CD4-positive, alpha-beta T cell treated with Interferon alpha-2 for 1 hour (primary cell): ENCODE results near the gene CCDC30.
"Not testable (repeated sequence)": the region's sequence is repeated elsewhere in the genome, so short reads cannot be mapped to it uniquely, and the experiment has no call there.

Experiments
- DNase-seq, 2 donors: peaks; one replicate each; pipeline ENCODE4 v3.0.0-alpha.2; 2020 to 2022

Gene CCDC30

DNA sequence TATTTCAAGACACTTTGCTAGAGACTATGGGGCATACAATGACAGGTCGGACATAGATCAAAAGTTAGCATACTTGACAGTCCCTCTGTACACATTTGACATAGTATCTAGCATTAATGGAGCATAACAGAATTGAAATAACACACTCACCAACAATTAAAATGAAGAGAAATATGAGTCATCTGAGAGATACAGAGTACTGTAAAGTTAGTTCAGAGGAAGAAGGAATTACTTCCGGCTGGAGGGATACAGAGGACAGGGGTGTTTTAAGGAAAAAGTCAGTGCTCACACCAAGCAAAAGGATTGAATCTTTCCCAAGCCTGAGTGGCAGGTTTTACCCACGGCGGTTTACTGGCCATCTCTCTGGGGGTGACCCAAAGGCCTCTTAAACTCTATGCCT, 9.7 kb upstream of the CCDC30 start:
- no peak for DNase-seq

DNA sequence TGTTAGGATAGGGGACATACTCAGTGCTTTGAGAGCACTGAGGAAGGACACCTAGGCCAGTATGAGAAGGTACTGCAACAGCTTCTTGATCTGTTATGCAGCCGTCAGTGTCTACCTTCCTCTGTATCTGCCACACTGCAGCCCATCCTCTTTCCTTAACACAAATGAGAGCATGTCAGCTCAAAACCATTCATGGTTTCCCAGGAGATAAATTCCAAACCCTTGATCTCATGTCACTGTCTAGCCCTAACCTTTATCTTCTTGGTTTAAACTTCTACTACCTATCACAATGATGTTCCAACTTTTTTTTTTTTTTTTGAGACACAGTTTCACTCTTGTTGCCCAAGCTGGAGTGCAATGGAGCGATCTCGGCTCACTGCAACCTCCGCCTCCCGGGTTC, 8.7 kb upstream of the CCDC30 start:
- no peak for DNase-seq

DNA sequence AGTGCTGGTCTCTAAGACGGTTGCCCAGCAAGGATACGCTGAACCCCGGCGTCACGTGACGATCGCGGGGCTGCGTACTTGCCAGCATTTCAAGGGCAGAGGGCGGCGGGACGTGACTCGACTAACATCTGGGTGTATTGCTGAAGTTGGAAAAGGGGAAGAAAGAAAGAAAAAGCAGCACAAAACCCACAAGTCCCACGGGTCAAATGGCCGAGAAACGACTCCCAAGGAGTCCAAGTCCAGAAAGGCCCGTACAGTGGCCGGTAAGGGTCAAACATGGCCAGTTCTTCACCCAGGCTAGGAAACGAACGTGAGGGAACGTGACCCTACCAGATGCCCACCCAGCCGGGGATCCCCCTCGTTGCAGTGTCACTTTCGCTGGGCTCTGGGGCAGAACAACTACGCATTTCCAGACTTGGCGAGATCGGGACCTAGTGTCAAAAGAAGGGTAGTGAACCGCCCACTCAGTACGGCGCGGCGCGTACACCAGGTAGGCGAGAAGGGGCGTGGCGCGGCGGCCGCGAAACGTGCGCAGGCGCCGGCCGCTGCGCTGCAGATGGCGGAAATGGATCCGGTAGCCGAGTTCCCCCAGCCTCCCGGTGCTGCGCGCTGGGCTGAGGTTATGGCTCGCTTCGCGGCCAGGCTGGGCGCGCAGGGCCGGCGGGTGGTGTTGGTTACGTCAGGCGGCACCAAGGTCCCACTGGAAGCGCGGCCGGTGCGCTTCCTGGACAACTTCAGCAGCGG, 6.9 kb upstream of the CCDC30 start, which contains the start of the genes PPCS and ZMYND12:
Gene PPCS (plus strand): TSS at position 534 of the 744 bp plus-strand sequence. CDS start 23 bp downstream, at position 557.
Gene ZMYND12 (minus strand): TSS at position 13 of the 744 bp plus-strand sequence. CDS start 25 bp downstream, outside the sequence.
- peak; percentile 88 to 92 for DNase-seq

DNA sequence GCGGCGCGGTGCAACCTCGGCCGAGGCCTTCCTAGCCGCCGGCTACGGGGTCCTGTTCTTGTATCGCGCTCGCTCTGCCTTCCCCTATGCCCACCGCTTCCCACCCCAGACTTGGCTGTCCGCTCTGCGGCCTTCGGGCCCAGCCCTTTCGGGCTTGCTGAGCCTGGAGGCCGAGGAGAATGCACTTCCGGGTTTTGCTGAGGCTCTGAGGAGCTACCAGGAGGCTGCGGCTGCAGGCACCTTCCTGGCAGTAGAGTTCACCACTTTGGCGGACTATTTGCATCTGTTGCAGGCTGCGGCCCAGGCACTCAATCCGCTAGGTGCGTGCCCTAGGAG, 6.4 kb upstream of the CCDC30 start:
- DNase-seq = peak; percentile 59 to 69

DNA sequence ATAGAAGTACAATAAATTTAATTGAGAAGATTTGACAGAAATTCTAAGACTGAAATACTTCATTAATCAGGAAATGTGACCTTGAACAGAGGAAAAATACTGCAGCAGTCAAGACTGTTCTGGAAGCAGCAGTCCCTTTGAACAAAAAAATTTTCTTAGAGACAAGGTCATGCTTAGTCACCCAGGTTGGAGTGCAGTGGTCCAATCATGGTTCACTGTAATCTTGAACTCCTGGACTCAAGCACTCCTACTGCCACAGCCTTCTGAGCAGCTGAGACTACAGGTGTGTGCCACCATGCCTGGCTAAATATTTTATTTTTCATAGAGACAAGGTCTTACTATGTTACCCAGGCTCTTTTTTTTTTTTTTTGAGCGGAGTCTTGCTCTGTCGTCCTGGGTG, 1.9 kb upstream of the CCDC30 start:
- DNase-seq = no peak

DNA sequence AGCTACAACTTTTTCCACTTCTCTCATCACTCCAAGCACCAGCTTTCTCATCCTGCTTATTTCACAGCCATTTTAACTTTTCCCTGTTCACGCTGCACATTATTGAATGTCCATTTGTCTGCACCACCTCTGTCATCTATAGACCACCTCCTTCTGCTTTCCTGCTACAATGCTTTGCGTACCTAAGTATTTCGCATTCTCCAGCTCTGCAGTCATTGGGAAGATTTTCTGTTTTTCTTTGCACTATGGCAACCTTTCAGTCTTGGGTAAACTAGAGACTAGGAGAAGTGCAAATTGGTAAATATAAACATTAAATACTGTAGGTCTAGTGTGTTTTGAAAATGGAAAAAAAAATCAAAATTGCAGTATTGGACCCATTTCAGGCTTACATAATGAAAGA, 835 bp downstream of the CCDC30 start:
- DNase-seq = no peak

DNA sequence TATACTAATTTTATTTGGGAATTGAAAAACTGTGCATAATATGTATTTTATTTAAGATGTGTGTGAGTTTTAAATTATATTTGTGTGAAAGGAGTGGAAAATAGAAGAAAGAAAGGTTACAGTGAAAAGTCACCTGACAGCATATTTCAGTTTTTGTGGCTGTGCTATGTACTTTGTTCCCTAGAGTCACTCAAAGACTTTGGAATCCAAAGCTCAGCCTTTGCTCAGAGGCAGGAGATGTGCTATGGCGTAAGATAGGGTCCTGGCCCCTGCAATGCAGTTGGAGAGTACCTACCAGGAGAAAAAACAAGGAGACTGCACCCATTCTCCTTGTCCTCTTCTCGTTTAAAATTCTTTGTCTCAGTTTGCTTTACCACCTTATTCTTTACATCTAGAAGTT, 2.9 kb downstream of the CCDC30 start:
- DNase-seq = no peak

DNA sequence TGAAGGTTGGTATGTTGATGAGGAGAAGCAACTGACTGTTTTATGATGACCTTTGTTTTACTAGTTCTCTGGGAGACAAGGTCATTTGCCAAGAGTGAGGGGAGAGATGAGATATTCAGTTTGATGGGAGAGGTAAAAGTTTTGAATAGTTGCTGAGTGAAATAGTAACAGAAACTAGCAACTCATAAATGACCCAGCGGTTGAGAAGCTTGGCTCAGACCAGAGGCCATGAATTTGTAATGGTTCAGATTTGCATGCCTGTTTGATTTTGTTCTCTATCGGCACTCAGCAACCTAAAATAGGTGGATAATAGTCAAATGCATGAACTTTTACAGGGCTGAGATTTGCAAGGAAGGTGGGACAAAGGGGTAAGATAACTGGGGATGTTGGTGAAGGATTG, 6.6 kb downstream of the CCDC30 start:
- no peak for DNase-seq

DNA sequence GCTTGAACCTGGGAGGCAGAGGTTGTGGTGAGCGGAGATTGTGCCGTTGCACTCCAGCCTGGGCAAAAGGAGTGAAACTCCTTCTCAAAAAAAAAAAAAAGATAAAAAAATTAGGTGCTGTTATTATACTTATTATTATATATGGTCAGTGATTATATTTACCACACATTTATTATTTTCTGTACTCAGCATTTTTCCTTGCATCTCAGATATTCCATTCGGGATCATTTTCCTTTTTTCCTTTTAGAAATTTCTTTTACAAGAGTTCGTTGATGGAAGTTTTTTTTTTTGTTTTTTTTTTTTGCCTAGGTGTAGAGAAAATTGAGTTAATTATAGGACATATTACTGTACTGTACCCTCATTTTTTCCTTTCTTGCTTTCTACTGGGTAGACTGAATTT, 13.5 kb downstream of the CCDC30 start:
- no peak for DNase-seq

DNA sequence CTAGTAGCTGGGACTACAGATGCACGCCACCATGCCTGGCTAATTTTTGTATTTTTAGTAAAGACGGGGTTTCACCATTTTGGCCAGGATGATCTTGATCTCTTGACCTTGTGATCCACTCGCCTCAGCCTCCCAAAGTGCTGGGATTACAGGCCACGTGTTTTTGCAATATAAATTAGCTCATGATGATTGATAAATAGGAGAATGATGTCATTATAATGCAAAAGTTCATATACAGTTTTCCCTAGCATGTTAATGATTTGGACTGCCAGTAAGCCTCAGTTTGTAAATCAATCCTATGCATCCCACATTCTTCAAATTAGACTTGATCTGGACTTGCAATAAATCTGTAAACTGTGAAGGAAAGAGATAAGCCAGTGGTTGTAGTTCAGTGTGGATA, 14.3 kb downstream of the CCDC30 start:
- DNase-seq = not testable (repeated sequence)

DNA sequence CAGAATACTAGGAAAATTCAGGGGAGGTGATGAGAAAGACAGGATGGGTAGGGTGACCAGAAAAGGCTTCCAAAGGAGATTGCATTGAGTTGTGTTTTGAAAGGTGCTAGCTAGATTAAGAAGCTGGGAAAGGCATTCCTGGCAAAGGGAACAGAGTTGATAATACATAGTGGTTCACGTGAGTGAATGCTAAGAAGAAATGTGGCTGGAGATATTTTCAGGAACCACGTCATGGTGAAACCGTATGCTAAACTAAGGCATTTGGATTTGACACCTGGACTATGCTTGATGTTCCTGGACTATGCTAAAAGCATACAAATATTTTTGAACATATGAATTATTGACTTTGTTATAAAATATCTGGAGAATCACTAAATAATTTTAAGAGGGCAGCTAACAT, 14.7 kb downstream of the CCDC30 start:
- no peak for DNase-seq

DNA sequence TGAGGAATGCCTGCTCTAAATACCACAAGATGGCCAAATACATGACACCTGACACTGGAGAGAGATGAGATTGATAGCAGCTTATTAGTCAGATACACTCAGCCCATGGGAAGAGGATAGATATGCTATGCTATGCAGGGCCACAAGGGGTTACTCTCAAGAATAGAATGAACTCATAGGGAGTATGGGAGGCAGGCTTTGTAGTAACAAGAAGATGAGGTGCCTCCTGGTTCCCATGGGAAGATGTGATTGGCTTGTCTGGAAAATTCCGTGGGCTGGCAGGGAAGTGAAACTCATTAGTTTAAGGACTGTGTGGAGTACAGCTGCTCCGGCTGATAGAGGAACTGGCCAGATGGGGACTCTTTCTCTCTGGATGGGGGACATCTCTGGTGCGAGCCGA, 16.5 kb downstream of the CCDC30 start:
- DNase-seq = no peak

DNA sequence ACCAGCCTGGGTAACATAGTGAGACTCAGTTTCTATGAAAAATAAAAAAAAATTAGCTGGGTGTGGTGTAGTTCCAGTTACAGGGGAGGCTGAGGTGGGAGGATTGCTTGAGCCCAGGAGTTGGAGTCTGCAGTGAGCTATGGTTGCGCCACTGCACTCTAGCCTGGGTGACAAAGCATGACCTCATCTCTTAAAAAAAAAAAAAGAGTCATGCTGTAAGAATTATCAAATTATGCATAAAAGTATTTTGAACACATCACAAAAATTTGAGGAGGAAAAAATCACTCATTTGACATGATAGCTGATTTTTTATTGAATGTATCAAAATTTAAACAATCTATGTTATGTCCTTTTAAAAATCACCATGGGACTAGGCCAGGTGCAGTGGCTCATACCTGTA, 17.8 kb downstream of the CCDC30 start:
- DNase-seq = no peak

DNA sequence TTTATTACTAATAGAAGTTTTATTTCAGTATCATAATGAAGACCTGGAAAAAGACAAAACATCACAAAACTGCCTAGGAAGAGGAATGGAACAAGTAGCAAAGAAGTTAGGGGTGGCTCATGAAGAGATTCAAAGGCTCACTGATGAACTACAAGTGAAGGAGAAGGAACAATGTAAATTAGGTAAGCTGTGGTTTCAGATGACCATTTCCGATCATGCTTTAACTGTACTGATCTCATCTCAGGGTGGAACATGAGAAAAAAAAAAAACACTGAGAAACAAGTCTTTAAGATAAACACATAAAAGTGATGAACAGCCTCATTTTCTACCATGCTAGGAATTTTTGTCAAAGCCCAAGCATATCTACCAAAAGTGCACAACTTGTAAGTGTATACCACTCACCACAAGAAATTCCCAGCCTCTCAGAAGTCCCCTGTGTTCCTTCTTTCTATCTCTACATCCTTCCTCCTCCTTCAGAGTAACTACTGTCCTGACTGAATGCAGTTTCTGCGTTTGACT, 19.6 kb downstream of the CCDC30 start:
- DNase-seq = no peak

DNA sequence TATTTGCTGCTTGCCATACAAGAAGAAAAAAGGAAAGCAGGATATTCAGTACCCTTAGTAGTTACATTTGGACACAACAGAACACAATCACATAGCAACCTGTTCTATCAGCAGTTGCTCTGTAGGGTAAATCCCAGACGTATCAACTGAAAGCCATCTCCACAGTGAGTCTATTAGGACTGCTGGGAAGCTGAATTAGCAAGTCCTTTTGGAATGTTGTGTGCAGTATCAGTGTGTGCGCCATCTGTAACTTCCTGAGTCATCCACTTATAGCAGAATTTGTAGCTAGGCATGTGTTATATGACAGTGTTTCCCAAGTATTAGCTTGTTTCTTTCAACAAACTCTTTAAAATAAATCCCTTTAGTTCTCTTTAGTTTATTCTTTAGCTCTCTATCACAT, 21.3 kb downstream of the CCDC30 start:
- no peak for DNase-seq

DNA sequence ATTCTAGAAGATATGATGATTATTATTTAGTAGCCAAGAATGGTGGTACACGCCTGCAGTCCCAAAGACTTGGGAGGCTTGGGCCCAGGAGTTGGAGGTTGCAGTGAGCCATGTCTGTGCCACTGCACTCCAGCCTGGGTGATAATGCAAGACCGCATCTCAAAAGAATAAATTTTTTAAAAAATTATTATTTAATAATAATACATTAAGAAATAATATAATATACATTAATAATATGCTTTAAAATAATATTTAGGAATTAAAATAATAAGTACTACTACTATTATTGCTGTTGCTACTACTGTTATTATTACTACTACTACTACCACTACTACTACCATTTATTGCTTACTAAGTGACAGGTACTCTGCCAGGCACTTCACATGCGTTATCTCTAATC, 27.2 kb downstream of the CCDC30 start:
- DNase-seq = no peak

DNA sequence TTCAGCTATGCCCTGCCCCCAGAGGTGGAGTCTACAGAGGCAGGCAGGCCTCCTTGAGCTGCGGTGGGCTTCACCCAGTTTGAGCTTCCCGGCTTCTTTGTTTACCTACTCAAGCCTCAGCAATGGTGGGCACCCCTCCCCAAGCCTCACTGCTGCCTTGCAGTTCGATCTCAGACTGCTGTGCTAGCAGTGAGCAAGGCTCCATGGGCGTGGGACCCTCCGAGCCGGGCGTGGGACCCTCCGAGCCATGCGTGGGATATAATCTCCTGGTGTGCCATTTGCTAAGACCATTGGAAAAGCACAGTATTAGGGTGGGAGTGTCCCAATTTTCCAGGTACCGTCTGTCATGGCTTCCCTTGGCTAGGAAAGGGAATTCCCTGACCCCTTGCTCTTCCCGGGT, 38.9 kb downstream of the CCDC30 start:
- not testable (repeated sequence) for DNase-seq

DNA sequence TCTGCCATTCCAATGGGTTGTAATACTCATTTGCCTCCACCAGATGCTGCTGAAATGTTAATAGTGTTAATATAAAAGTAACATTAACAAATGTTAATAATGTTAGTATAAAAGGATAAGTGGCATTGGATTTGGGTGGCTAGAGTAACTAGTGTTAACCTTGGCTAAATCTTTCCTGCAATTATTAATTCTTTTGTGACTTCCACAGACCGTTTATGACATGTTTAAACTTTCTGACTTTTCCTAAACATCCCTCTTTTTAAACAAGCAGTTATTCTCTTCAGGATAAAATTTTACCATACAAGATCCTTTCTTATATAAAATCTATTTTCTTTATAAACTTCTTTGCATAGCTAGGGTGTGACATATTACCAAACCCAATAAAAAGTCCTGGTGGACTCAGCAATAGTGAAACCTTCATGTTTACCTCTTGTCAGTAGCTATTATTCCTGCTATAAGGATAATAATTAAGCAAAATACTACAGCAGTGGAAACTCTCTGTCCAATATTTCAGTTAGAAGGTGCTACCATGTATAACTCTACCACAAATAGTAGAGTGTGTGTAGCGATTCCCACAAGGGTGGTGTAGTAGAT, 41.5 kb downstream of the CCDC30 start:
- no peak for DNase-seq

DNA sequence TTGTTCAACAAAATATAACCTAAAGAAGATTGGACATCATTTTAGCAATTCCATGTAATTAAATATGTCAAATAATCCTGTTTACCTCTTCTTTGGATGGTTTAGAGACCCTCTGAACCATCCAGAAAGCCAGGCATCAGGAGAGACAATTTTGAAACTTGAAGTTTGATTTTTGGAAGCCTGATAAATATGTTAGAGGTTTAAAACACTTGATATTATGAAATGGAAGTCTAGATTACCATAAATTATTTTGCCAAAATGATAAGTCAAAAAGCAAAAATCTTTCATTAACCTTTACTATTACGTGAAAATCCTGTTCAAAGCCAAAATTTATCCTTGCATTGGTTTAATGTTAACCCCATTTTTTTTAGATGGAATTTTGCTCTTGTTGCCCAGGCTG, 43.5 kb downstream of the CCDC30 start:
- no peak for DNase-seq

DNA sequence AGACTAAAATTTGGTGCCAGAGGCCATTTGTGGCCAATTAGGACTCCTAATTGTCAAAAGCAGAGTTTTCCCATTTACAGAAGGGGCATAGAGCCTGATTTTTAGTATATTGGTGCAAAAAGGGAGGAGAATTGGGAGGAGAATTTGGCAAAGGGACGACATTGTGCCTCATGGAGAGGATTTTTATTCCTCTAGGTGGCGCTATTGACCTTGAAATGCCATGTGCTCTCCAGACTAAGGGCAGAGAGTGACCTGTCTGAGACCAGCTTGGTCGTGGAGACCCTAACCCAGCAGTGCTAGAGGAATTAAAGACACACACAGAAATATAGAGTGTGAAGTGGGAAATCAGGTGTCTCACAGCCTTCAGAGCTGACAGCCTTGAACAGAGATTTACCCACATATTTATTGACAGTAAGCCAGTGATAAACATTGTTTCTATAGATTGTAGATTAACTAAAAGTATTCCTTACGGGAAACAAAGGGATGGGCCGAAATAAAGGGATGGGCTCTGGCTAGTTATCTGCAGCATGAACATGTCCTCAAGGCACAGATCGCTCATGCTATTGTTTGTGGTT, 48.6 kb downstream of the CCDC30 start:
- DNase-seq = peak in 1 of 2 donors; percentile 8

DNA sequence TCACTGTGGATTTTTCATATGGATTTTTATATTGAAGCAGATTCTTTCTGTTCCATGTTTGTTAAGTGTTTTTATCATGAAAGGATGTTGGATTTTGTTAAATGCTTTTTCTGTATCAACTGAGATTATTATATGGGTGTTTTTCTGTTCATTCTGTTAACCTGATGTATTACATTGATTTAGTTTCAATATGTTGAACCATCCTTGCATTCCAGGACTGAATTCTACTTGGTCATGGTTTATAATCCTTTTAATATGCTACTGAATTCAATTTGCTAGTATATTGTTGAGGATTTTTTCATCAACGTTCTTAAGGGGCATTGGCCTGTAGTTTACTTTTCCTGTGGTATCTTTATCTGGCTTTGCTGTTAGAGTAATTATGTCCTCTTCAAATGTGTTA, 55.8 kb downstream of the CCDC30 start:
- DNase-seq = no peak

DNA sequence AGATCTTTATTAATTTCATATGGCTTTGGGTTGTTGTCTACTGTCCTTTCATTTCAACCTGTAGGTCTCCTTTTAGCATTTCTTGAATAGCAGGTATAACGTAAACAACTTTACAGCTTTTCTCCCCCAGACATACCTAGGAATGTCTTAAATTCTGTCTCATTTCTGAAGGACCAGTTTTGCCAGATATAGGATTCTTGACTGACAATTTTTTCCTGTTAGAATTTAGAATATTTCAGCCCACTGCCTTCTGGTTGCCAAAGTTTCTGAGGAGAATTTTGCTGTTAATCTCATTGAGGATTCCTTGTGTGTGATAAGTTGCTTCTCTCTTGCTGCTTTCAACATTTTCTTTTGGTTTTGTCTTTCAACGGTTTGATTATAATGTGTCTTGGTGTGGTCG, 60.1 kb downstream of the CCDC30 start:
- DNase-seq = no peak

DNA sequence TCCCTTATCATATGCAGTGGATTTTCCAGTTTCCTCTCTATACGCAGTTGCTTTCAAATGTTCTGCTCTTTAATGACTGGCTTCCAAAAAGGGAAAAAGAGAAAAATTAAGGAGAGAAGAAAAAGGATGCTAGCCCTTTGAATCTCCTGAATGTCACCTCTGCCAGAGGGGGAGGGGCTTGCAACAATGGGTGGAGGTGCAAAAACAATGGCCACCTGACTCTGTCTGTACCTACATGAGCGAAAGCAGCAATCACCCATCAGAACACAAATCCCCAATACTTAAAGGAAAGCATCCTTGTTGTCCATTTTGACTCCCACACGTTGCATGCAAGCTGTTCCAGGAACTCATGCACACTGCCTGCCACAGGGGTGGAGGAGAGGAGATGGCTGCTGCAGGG, 61.2 kb downstream of the CCDC30 start:
- DNase-seq = no peak

DNA sequence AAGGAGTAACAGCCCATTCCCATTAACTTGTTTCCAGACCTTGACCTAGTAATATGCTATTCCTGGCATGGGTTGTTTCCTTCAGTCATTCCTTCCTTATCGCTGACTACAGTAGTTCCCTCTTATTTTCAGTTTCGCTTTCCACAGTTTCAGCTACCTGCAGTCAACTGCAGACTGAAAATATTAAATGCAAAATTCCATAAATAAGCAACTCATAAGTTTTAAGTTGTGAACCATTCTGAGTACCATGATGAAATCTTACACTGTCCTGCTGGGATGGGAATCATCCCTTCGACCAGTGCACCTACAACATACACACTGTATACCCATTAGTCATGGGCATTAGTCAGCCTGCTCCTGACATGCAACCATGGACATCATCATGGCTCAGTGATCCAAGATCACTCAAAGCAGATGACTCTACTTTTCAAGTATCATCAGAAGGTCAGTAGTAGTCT, 66.7 kb downstream of the CCDC30 start:
- peak; percentile 4 to 6 for DNase-seq
